ENCODE measurements around the gene BSCL2.

- no peak for TF ChIP-seq CTCF (IDR thresholded peaks at IDR 0.05)
- no peak for TF ChIP-seq EP300 (IDR thresholded peaks at IDR 0.05)
These were observed 45.9 kb upstream of the BSCL2 start for GRCh38 chr11:62752994-62753735.

Data from suprapubic skin (tissue), 3 donors.